HG02884 (cell line): Measurements from ENCODE around the gene ZBTB18.
"Not testable (repeated sequence)": the region's sequence is repeated elsewhere in the genome, so short reads cannot be mapped to it uniquely, and the experiment has no call there.

Experiments
- ATAC-seq: cut with Tn5 transposase; IDR thresholded peaks from one replicate; pipeline ENCODE4 v1.9.1; 2021; ENCODE audit warnings: mild to moderate bottlenecking, moderate library complexity; ENCODE audit not compliant: unreplicated experiment

ZBTB18 gene

GRCh38 chr1:244050835-244051444 lies at the start of gene ZBTB18:
TSS of gene ZBTB18 (plus strand) at chr1:244051283. CDS start at chr1:244051432, 149 bp downstream.
- no peak for ATAC-seq

DNA sequence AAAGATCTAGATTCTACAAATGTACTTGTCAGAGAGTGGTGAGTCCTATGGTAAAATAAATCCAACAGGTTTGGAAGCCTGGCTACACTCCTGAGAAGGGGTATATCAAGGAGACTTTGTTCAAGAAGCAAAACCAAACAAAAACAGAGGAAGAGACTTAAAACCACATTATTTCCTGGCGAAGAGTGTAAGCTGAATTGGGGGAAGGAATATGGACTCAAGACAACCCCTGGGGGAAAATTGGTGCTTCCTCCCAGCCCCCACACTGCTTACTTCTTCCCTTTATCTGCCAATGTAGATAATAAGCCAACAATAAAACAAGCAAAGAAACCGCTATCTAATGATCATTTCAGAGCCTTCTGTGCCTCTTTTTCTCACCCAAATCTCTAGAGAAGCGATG lies 48.4 kb upstream of the ZBTB18 start:
- no peak for ATAC-seq

- no peak for ATAC-seq
Measured at GRCh38 chr1:244005455-244005854, 45.6 kb upstream of the ZBTB18 start.

- ATAC-seq: no peak
Measured at GRCh38 chr1:244006381-244006901, 44.6 kb upstream of the ZBTB18 start.

DNA sequence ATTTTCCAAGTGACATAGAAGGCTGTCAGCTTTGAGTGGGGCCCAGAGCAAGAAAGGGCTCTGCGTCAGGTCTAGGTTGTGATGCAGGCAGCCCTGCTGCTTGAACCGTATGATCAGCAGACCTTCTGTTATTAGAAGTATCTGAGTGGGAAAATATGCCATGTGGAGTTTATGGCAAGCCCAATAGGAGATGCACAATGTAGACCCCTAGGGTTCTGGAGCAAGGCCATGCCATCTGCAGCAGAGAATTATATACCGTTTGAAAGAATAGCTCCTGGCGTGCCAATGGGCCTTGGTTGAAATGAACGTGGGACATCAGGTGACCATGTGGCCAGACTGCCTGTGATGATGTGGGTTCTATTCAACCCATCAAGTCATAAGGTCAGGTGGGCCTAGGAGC lies 44.1 kb upstream of the ZBTB18 start:
- ATAC-seq: no peak

DNA sequence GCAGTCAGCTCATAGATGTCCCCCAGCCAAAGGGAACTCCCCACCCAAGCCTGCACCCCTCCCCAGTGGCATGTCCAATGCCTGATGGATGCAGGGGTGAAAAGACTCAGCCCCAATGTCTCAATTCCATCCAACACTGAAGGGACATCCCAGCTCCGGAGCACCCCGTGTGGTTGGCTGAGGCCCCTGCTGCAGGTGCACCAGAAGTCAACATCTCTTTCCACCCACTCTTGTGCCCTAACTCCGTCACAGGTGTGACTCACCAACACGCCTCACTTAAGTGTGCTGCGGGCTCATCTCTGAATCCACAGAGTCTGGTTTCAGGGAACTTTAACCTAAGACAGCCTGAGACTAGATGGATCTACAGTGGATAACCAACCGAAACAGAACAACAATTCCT lies 40.9 kb upstream of the ZBTB18 start:
- ATAC-seq: no peak

DNA sequence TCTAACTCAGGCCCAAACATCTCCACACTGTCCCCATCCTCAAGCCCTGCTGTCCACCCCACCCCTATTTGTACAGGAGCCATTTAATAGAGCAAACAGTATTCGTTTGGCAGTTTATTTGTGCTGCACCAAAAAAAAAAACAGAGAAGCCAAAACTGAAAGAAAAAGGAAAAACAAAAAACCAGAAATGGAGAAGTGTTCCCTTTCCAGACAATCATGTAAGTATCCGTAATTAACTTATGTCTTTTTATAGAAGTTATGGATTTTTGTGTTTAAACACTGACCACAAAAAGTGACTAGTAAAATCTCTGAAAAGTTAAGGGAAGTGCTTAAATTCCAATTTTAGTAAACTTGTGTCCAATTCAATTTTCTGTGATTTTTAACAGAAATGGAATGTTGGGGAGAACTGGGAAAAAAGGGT lies 40.4 kb upstream of the ZBTB18 start:
- ATAC-seq: no peak

DNA sequence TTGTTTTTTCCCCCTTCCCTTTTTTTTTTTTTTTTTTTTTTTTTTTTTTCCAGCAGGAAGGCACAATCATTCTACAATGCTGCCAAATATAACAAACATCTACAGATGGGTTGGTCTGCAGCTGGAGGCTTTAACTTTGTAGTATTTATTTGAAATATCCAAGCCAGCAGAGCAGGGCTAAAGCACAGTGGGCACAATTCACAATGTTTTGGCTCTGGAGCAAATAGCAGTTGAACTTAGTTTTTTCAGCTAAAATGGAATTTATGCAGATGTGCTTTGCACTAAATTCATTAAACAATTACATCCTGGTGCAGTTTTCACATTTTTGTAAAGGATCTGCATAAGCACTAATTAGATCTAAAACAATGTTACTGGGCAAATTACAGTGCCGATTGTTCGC lies 39.8 kb upstream of the ZBTB18 start:
- no peak for ATAC-seq

DNA sequence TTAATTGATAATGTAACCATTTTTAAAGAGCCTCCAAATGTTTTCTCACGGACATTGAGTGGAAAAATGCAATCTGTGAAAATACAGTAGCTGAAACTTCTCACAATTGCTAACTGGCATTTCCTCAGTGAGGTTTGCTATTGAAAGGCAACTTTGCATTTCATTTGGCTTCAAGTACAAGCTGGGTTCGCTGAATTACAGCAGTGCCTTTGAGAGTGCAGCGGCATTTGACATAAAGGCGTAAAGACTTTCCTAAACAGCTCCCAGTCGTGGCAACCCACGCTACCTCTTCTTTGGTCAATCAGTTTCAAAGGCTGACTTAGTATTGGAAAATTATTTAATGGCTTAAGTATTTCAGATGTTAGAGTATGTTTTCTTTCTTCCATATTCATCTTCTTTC lies 39.3 kb upstream of the ZBTB18 start:
- ATAC-seq: no peak

DNA sequence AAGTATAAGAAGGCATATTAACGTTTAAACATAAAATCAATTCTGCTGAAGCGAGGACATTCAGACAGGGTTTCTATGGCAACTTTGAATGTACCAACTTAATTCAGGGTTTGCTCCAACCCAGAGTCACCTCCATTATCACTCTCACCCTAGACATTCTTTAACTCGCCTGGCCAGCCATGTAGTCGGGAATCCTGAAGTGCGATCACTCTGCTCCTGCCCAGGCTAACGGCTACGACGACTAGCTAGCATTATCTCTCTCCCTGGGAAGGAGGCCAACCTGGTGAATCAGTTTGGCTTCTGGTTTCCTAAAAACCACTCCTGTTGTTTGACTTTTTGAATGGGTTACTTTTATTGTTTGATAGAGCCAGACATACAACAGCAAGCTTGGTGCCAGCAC lies 38.9 kb upstream of the ZBTB18 start:
- no peak for ATAC-seq

DNA sequence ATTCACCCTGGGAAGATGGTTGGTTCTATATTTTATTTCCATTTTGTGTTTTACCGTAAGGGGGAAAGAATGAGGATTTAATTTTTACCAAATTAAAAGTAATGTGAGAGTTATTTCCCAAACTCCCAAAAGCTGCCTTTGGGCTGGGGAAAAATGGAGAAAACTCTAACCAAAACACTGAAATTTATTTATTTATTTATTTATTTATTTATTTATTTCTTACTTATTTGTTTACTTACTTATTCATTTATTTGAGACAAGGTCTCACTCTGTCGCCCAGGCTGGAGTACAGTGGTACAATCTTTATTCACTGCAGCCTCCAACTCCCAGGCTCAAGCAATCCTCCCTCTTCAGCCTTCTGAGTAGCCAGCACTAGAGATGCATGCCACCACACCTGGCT lies 38.0 kb upstream of the ZBTB18 start:
- no peak for ATAC-seq

DNA sequence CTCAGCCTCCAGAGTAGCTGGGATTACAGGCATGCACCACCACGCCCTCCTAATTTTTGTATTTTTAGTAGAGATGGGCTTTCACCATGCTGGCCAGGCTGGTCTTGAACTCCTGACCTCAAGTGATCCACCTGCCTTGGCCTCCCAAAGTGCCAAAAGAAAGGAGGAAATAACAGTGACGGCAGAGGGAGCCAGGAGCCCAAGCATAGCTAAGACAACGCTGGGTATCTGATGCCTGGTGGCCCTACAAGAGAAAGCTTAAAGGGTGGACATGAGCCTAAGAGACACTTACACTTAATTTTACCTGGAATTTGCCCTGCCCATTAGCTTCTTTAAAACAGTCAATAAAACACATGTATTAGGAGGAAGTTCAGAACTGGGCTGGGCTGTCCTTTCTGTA lies 36.2 kb upstream of the ZBTB18 start:
- not testable (repeated sequence) for ATAC-seq

GRCh38 chr1:244019982-244020485 lies 31.0 kb upstream of the ZBTB18 start:
- ATAC-seq: no peak

DNA sequence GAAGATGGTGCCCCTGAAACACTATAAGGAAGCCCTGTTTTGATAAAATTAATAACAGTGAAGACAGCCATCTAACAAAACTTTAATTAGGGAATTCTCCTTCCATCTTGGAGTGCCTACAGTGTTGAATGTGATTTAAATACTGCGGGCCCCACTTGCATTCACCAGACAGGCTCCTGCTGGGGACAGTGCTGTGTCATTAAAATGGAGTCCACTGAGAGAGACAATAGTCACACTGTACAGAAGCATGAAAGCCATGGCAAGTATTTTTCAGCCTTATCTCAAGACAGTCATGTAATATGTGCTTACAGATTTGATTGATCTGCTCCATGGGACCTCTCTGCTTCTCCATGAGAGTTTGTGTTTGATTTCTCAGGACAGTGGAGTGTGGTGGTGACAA lies 29.7 kb upstream of the ZBTB18 start:
- no peak for ATAC-seq

- ATAC-seq: no peak
Measured at GRCh38 chr1:244022311-244022710, 28.8 kb upstream of the ZBTB18 start.

DNA sequence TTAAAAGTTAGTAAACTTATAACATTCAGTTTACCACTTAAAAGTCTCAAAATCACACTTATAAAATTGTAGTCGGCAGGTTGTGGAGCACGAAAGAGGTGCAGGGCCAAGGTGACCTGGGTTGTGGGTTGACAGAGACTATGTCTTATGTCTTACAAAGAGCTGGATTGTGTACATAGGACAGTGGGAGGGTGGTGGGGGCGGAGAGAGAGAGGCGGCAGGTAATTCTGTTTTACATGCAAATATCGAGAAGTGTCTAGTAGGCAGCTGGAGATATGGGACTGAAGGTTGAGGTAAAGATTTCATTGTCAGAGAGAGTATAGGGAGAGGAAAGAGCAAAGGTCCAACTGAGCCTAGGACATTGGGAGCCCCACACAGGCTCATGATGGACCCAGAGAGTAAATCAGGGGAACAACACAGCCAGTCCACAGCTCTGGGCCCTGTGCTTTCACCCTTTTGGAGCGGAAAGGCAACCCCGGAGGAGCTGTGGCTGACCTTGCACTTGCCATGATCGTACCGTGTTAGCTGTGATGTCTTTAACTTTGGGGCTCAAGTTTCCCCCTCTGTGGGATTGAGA lies 28.1 kb upstream of the ZBTB18 start:
- ATAC-seq: no peak

GRCh38 chr1:244027491-244028145 lies 23.5 kb upstream of the ZBTB18 start:
- no peak for ATAC-seq

DNA sequence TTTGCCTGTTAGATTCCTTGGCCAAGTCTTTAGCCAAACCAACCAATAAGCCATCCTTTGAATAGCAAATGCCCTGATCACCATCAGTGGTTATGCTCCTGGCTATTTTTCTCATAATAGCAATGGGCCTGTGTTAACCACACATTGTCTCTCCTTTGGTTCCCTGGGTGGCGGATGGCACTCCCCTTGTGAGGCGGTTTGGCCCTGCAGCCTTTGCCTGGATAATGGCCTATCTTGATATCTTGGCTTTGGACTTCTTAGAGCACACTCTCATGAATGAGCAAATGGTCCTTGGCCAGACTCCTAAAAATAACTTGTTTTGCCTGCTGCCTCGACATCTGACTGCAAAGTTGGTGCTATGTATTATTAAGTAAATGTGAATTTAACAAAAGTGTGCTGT lies 22.4 kb upstream of the ZBTB18 start:
- no peak for ATAC-seq

- ATAC-seq: no peak
Measured at GRCh38 chr1:244029124-244029523, 22.0 kb upstream of the ZBTB18 start.

GRCh38 chr1:244030481-244031040 lies 20.5 kb upstream of the ZBTB18 start:
- no peak for ATAC-seq

GRCh38 chr1:244035358-244035757 lies 15.7 kb upstream of the ZBTB18 start:
- ATAC-seq: no peak

DNA sequence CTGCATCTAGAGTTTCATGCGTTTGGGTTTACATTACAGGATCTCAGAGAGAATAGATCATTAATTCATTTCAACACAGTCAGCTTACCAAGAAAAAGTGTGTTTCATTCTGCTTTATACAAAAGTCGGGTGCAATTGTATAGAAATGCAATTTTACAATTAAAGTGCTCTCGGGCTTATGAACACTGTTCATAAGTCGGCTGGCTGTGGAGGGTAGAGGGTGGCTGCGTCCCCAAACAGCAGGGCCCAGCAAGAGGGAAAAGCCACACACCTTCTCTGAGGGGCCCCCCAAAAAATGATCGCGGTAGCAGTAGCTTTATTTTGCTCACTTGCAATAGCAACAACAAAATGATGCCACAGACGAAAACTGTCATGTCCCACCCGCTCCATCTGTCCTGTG lies 13.8 kb upstream of the ZBTB18 start:
- no peak for ATAC-seq
